Natural killer cell treated with Interleukin-12 subunit alpha and Interleukin-12 subunit beta and Interleukin-15 and Interleukin-18, amount 100 ng/mL, for 72 hours (primary cell): ENCODE measurements around the gene PLA2G4E. TPM values are rescaled to one million over a fixed set of nuclear protein-coding genes. Genes with fewer than 3 reads are reported as not detected.

Experiments
- ATAC-seq, 2 donors: fragments of 150-1000 bp; cut with Tn5 transposase in 1 of 2; sonication (Bioruptor Pico), chemical (Tn5 transposase) in 1 of 2; 2 replicates each; pipeline ENCODE4 v1.10.0; 2021
- DNase-seq: peaks from one replicate; pipeline ENCODE4 v3.0.0; 2022; ENCODE audit warnings: low spot score
- H3K27ac Mint-ChIP-seq, 2 donors: 1 replicate in 1 of 2; 2 replicates in 1 of 2; pipeline ENCODE4 v1.8.0; 2022; ENCODE audit warnings: mixed read lengths in 2 of 2, mild to moderate bottlenecking in 1 of 2, moderate library complexity in 1 of 2
- H3K27me3 Mint-ChIP-seq, 2 donors: 1 replicate in 1 of 2; 2 replicates in 1 of 2; pipeline ENCODE4 v1.8.0; 2022; ENCODE audit warnings: mixed read lengths in 2 of 2
- H3K36me3 Mint-ChIP-seq: one replicate; pipeline ENCODE4 v1.8.0; 2022; ENCODE audit warnings: mixed read lengths
- H3K4me1 Mint-ChIP-seq, 2 donors: 1 replicate in 1 of 2; 2 replicates in 1 of 2; pipeline ENCODE4 v1.8.0; 2022; ENCODE audit warnings: low read depth in 2 of 2, mixed read lengths in 2 of 2, mild to moderate bottlenecking in 1 of 2
- H3K4me3 Mint-ChIP-seq: one replicate; pipeline ENCODE4 v1.8.0; 2022; ENCODE audit warnings: mixed read lengths
- H3K9me3 Mint-ChIP-seq: 2 replicates; pipeline ENCODE4 v1.8.0; 2022; ENCODE audit warnings: mixed read lengths
- total RNA-seq, 2 donors: library from RNA; stranded (reverse); gene quantifications; one replicate each; pipeline ENCODE4 v1.2.3, GENCODE V29; 2022

PLA2G4E gene
- total RNA-seq, 2 donors from 2014 or later: not detected

DNA sequence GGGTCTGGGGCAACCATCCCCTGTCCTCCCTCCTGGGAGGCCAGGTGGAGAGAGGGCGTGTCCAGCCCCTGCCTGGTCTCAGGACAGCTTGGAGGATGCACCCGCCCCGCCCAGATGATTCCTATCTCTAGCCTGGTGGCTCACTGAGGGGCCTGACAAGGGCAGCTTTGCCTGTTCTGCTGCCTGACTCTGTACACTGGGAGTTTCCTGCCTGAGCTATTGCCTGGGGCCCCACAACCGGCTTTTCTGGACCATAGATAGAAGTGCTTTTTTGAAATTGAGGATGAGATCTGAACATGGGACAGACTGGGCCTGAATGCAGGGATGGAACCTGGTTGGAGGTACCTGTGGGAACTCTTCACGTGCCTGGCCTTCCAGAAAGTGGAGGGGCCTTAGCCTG, 751 bp upstream of the PLA2G4E start:
- Mint-ChIP-seq H3K27ac (no peak overlapping the region), H3K4me1 (no peaks in the 10 kb centered on the region), H3K27me3 (peaks cover 5 to 8% of the 10 kb centered on the region in 2 donors), H3K36me3 (no peaks in the 10 kb centered on the region), H3K4me3 (no peak overlapping the region), H3K9me3 (no peaks in the 10 kb centered on the region)
- ATAC-seq: no peak
- no peak for DNase-seq

DNA sequence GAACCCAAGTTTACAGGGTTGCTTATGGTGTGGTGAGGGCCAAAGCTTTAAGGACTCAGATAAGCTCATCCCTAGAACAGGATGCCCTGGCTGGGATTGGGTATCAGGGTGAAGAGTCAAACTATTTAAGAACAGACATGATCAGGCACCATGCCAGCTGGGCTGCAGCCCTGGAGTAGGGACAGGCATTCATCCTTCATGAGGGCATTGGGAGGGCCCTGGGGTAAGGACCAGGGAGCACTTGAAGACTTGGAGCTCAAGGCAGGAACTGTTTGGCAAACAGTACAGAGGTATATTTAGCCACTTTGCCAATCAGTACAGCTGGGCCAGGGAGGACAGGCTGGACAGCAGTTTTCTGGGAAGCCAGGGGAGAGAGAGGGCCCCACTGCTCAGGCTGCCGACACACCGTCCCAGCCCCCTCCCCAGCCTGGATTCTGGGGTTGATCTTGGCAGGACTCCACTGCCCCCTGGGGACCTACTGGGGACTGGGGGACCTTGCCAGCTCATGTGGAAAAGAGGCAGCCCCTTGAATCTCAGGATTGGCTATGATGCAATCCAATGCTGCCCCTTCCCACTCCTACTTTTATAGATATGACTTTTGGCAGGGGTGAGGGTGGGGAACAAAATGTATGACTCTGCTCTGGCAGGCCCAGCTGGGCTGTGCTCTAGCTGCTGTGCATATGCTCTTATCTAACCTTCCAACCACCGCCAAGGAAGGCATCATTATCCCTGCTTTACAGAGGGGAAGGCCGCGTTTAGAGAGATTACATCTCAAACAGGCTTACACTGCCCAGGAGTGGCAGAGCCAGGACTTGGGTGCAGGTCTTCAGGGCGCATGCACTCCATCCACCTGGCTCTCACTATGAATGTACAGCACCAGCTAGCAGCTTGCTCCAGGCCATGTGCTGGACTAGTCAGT, 2.3 kb downstream of the PLA2G4E start:
- no peak overlapping the region for H3K4me3 Mint-ChIP-seq

DNA sequence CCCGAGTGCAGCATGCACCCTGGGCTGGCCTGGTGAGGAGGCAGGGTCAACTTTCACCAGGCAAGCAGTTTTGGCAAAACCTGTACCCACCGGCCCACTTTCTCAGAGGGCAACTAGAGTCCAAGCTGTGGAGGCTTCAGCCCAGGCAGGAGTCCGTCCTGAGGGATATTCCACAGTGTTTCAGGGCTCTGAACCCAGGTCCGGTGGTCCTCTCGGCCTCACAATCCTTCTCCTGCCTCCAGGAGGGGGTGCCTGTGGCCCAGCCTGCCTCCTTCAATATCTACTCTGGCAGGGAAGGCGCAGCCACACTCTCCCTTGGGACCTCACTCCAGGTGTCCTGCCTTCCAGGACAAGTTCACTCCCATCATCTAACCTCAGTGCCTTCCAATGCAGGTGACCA, 3.9 kb downstream of the PLA2G4E start:
- Mint-ChIP-seq H3K9me3 (no peaks in the 10 kb centered on the region), H3K36me3 (no peaks in the 10 kb centered on the region), H3K4me3 (no peak overlapping the region), H3K4me1 (no peaks in the 10 kb centered on the region), H3K27ac (no peak overlapping the region), H3K27me3 (peaks cover 4 to 8% of the 10 kb centered on the region in 2 donors)
- no peak for DNase-seq
- ATAC-seq: no peak

More for the DNA sequence above, 2.3 kb downstream of the PLA2G4E start:
- no peak for ATAC-seq
- DNase-seq: no peak
- H3K27me3 Mint-ChIP-seq: peaks cover 4 to 8% of the 10 kb centered on the region in 2 donors
- H3K4me1 Mint-ChIP-seq: no peaks in the 10 kb centered on the region
- H3K27ac Mint-ChIP-seq: no peak overlapping the region
- H3K9me3 Mint-ChIP-seq: no peaks in the 10 kb centered on the region
- no peaks in the 10 kb centered on the region for H3K36me3 Mint-ChIP-seq

DNA sequence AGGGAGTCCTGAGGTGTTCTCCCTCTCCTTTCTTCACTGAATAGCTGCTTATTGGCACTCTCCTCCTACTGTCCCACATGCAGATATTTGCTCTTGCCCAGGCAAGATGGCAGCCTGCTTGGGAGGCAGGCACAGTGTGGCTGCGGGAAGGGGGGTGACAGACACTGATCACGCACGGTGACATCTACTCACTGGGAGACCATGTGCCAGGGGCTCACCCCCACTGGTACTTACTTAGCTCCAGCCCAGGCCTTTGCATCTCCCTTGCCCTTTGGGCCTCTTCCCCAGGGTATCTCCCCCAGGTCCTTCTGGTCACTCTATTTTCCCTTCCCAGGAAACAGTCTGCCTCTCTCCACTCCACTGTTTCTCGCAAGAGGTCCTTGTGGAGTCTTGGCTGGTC, 6.4 kb downstream of the PLA2G4E start:
- H3K27ac Mint-ChIP-seq: no peak overlapping the region
- peaks cover 6 to 8% of the 10 kb centered on the region in 2 donors for H3K27me3 Mint-ChIP-seq
- no peak overlapping the region for H3K4me3 Mint-ChIP-seq
- DNase-seq (no peak), ATAC-seq (no peak)
- H3K4me1 Mint-ChIP-seq: no peaks in the 10 kb centered on the region
- no peaks in the 10 kb centered on the region for H3K36me3 Mint-ChIP-seq
- no peaks in the 10 kb centered on the region for H3K9me3 Mint-ChIP-seq

DNA sequence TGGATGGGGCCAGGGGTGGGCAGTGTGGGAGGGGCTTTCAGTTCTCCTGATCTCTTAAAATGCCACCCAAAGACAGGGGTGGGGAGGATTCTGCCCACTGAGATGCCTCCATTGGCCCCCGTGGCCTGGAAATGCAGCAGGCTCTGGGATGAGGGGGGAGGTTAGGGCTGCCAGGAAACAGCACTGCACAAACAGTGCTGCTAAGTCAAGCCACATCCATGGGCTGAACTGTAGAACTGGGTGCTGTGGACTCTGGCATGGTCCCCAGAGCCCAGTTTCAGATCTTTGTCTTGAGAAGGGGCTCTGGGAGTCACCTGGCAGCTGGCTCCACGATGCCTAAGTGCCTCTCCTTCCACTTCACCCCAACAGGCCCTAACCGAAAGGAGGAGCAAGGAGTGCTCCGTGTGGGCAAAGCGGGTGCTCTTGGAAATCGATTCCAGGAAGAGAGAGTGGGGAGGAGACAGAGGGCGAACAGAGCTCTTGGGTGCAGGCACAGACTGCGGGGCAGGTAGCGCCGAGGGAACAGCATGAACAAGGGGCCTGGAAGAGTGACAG, 7.8 kb downstream of the PLA2G4E start:
- H3K27ac Mint-ChIP-seq: no peak overlapping the region
- H3K36me3 Mint-ChIP-seq: no peaks in the 10 kb centered on the region
- no peak overlapping the region for H3K4me3 Mint-ChIP-seq
- no peaks in the 10 kb centered on the region for H3K9me3 Mint-ChIP-seq
- H3K27me3 Mint-ChIP-seq: peaks cover 6 to 8% of the 10 kb centered on the region in 2 donors
- no peak for DNase-seq
- ATAC-seq: no peak
- H3K4me1 Mint-ChIP-seq: no peaks in the 10 kb centered on the region

DNA sequence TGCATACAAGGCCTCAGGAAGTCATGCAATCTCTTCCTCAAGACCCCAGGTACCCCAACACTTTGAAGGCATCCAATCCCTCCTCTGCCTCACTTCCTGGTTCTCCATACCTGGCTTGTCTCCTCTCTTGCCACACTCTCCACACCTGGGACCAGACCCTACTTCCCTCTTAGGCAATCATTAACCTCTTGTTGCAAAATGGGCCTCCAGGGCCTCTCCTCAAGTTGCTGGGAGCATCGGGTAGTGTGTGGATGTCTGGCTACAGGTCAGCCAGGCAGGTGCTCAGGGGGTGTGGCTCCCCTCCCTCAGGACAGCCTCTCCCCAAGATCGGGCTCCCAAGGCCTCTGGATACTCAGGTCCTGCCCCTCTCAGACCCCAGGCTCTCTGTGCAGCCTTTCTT, 8.6 kb downstream of the PLA2G4E start:
- H3K27me3 Mint-ChIP-seq: peaks cover 4 to 9% of the 10 kb centered on the region in 2 donors
- ATAC-seq: no peak
- H3K4me3 Mint-ChIP-seq: no peak overlapping the region
- no peaks in the 10 kb centered on the region for H3K36me3 Mint-ChIP-seq
- no peak overlapping the region for H3K27ac Mint-ChIP-seq
- H3K4me1 Mint-ChIP-seq: no peaks in the 10 kb centered on the region
- DNase-seq: no peak
- H3K9me3 Mint-ChIP-seq: no peaks in the 10 kb centered on the region

DNA sequence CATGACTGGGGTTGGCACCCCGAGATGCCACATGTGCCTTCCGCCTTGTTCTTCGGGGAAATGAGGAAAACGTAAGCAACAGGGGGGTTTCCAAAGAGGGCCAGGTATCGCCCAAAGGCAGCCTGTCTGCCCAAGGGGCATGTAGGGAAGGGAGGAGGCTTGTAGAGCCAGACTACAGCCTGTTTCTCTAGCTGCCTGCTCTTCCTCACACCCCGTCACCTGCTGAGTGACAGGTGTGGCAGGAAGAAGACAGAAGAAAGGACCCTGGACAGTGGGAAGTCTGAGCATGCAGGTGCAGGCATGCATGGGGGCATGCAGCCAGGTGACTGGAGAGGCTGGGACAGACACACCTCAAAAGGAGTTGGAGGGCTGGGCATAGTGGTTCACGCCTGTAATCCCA, 9.8 kb downstream of the PLA2G4E start:
- Mint-ChIP-seq H3K9me3 (no peaks in the 10 kb centered on the region), H3K27me3 (peaks cover 5 to 9% of the 10 kb centered on the region in 2 donors), H3K27ac (peak overlapping the region in 1 of 2 donors; percentile 9), H3K36me3 (no peaks in the 10 kb centered on the region), H3K4me3 (no peak overlapping the region), H3K4me1 (no peaks in the 10 kb centered on the region)
- no peak for DNase-seq
- no peak for ATAC-seq

DNA sequence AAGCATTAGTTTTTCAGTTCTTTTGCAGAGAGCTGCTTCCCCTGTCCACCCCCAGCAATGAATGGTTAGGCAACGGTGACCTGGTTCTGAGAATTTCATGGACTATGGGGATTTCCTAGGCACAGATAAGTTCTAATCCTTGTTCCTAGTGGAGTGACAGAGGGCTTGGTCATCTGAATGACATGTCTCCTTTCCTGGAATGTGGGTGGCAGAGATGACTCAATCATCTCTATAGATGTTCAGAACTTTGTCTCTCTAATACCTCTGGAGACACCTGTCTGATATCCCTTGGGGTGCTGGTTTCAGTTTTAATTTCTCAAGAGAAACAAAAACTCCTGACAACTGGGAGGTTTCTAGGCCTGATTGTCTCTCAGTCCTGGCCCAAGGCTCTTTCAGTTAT, 10.4 kb downstream of the PLA2G4E start:
- H3K4me3 Mint-ChIP-seq: no peak overlapping the region
- H3K9me3 Mint-ChIP-seq: no peaks in the 10 kb centered on the region
- no peaks in the 10 kb centered on the region for H3K36me3 Mint-ChIP-seq
- H3K4me1 Mint-ChIP-seq: no peaks in the 10 kb centered on the region
- peak overlapping the region in 1 of 2 donors; percentile 9 for H3K27ac Mint-ChIP-seq
- ATAC-seq (no peak), DNase-seq (no peak)
- H3K27me3 Mint-ChIP-seq: peaks cover 5 to 9% of the 10 kb centered on the region in 2 donors

DNA sequence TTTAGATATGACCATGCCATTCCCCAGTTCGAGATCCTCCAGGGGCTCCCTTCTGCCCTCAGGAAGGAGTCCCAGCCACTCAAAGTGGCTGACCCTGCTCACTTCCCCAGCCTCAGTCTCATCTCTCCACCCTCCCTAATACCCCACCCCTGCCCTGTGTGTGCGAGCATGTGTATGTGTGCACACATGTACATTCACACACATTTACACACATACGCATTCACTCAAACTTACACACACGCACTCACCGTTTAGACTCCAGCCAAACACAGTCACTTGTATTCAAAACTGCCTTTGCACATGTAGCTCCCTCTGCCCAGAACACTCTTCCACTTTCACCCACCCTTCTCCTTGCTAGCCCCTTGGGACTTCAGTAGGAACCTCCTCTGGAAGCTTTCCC, 11.4 kb downstream of the PLA2G4E start:
- Mint-ChIP-seq H3K27ac (peak overlapping the region in 1 of 2 donors; percentile 9), H3K27me3 (peaks cover 5% of the 10 kb centered on the region in 2 donors), H3K4me1 (no peaks in the 10 kb centered on the region), H3K36me3 (no peaks in the 10 kb centered on the region), H3K9me3 (no peaks in the 10 kb centered on the region), H3K4me3 (no peak overlapping the region)
- DNase-seq: no peak
- ATAC-seq: no peak

DNA sequence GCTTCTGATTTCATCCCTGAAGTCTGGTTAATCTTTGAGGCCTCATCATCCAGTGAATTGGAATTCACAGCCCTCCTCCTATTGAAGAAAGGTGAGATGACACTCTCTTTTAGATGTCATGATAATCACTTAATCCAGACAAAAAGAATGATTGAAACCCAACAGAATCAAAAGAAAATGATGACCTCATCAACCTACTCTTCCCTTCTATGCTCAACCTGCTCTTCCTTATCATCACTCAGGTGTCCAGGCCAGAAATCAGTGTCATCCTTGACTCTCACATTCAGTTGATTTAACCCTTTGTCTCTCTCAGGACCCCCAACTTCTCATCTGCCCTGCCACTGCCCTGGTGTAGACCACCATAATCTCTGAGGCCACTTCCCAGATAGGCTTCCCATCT, 11.8 kb downstream of the PLA2G4E start:
- no peaks in the 10 kb centered on the region for H3K9me3 Mint-ChIP-seq
- no peaks in the 10 kb centered on the region for H3K36me3 Mint-ChIP-seq
- H3K4me1 Mint-ChIP-seq: no peaks in the 10 kb centered on the region
- H3K4me3 Mint-ChIP-seq: no peak overlapping the region
- H3K27ac Mint-ChIP-seq: no peak overlapping the region
- DNase-seq (no peak), ATAC-seq (no peak)
- H3K27me3 Mint-ChIP-seq: peaks cover 6 to 7% of the 10 kb centered on the region in 2 donors

DNA sequence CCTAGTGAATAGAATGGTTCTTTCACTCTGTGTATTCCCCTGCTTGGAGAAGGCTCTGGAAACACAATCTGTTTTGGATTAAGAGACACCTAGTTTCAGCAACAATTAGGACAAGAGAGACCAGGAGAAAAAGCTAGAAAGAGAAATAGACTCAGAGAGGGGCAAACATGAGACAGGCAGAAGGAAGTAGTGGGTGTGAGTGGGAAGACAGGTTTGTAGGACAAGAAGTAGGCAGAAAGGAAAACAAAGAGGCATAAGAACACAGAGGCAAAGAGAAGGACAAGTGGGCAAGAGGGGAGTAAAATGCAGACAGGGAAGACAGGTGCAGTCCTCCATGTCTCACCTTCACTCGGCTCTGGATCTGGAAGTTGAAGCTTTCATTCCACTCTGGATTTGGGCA, 13.5 kb downstream of the PLA2G4E start:
- no peaks in the 10 kb centered on the region for H3K9me3 Mint-ChIP-seq
- H3K4me3 Mint-ChIP-seq: no peak overlapping the region
- ATAC-seq: no peak
- no peaks in the 10 kb centered on the region for H3K4me1 Mint-ChIP-seq
- no peaks in the 10 kb centered on the region for H3K36me3 Mint-ChIP-seq
- H3K27ac Mint-ChIP-seq: no peak overlapping the region
- no peak for DNase-seq
- peaks cover 11 to 12% of the 10 kb centered on the region in 2 donors for H3K27me3 Mint-ChIP-seq

DNA sequence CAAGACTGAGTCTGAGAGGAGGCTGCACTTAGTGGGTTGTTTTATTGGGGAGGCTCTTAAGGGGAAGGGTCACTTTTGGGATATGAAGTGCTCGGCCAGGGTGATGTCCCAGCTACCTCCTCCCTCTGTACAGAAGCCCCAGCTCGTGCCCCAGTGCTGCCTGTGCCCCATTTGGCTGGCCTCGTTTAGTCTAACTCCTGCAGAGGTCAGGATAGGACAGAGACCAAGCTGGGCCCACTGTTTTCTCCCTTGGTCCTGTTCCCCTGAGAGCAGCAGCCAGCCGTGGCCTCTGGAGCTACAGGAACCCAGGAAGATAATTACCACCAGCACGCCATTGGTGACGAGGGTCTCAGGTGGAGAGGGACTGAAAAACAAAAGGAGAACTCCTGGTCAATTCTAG, 18.5 kb downstream of the PLA2G4E start:
- Mint-ChIP-seq H3K4me3 (no peak overlapping the region), H3K27me3 (peaks cover 6 to 11% of the 10 kb centered on the region in 2 donors), H3K4me1 (peaks cover 0 to 8% of the 10 kb centered on the region in 2 donors), H3K27ac (no peak overlapping the region), H3K9me3 (no peaks in the 10 kb centered on the region), H3K36me3 (no peaks in the 10 kb centered on the region)
- no peak for DNase-seq
- ATAC-seq: no peak

DNA sequence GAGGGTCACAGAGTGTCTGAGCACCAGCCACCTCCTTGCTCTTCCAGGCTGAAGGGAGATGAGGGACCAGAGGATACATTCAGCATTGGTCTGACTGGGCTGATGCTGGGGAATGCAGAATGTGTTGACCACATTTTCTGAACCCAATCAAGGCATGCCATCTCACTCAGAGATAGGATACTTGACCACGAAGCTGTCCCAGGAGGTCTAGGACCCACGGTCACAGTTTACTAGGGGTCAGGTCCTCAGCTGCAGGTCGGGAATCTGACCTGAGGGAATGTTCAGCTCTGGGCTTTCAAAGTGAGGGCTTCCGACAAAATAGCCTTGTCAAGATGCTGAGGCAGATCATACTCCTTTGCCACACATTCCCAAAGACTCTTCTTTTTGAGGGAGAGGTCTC, 19.6 kb downstream of the PLA2G4E start:
- H3K36me3 Mint-ChIP-seq: no peaks in the 10 kb centered on the region
- ATAC-seq (no peak), DNase-seq (no peak)
- no peak overlapping the region for H3K4me3 Mint-ChIP-seq
- no peak overlapping the region for H3K27ac Mint-ChIP-seq
- no peaks in the 10 kb centered on the region for H3K9me3 Mint-ChIP-seq
- peaks cover 5 to 7% of the 10 kb centered on the region in 2 donors for H3K27me3 Mint-ChIP-seq
- peaks cover 0 to 8% of the 10 kb centered on the region in 2 donors for H3K4me1 Mint-ChIP-seq
